Thoracic aorta (tissue), 2 donors: Measurements from ENCODE around the gene CAMK2D. TPM values are rescaled to one million over a fixed set of nuclear protein-coding genes. Genes with fewer than 3 reads are reported as not detected.

Source experiments
- ATAC-seq: fragments of 150-250 bp; one replicate; pipeline ENCODE4 v1.8.0; 2017; ENCODE audit warnings: low read depth; ENCODE audit not compliant: insufficient number of reproducible peaks, low FRiP score
- DNase-seq: peaks from one replicate; pipeline ENCODE4 v3.0.0-alpha.2; 2020; ENCODE audit warnings: low spot score
- H3K27ac ChIP-seq, 2 donors: fragments of 200-600 bp; sonication (generic); 1 replicate in 1 of 2; 2 replicates in 1 of 2; pipeline ENCODE4 v1.5.1; 2016; ENCODE audit warnings: mild to moderate bottlenecking in 2 of 2, moderate library complexity in 2 of 2
- H3K27me3 ChIP-seq: fragments of 200-600 bp; sonication (generic); replicated peaks from 2 replicates; pipeline ENCODE4 v1.6.0; 2016; ENCODE audit warnings: mild to moderate bottlenecking; ENCODE audit not compliant: insufficient read depth
- H3K36me3 ChIP-seq: fragments of 200-600 bp; sonication (generic); one replicate; pipeline ENCODE4 v1.5.1; 2016
- H3K4me1 ChIP-seq, 2 donors: fragments of 200-600 bp; sonication (generic); 1 replicate in 1 of 2; 2 replicates in 1 of 2; pipeline versions ENCODE4 v1.5.1 to v1.6.0; 2016; ENCODE audit warnings: low read depth in 2 of 2, mild to moderate bottlenecking in 1 of 2; ENCODE audit not compliant: control insufficient read depth in 1 of 2
- H3K4me3 ChIP-seq: fragments of 200-600 bp; sonication (generic); 2 replicates; pipeline ENCODE4 v1.5.1; 2016; ENCODE audit warnings: mild to moderate bottlenecking
- H3K9me3 ChIP-seq: fragments of 200-600 bp; sonication (generic); 2 replicates; pipeline ENCODE4 v1.5.1; 2016
- total RNA-seq, 2 donors: library from RNA; depleted of rRNA; stranded (reverse); fragments of >200 nt; gene quantifications; one replicate each; pipeline versions ENCODE4 v1.1.0 to v1.2.3, GENCODE V29; 2016
- TF ChIP-seq, protein P1 (sequence below): fragments of 200-600 bp; sonication (generic); IDR thresholded peaks from one replicate; pipeline ENCODE4 v1.5.1; 2019; ENCODE audit warnings: antibody characterized with exemption

CAMK2D gene
- total RNA-seq, 2 donors from 2014 or later: 50.6 to 70.1 TPM

DNA sequence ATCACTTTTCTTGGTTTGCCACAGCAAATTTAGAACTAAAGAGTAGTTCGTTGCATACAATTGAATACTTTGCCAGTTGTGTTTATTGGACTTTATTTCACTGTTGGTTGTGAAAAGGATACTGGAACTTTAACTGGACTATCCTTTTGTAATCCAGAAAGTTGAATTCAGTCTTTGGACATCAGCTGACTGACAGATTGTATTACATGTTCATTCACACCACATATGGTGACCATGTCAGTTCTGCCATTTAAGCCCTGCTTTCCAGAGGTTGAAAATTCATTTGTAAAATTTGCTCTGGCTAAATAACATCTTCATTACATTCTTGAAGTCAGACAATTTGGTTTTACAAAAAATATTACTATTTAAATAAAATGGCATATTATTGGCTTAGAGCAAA lies 251.7 kb downstream of the CAMK2D start:
- peaks cover 20% of the 10 kb centered on the region for H3K36me3 ChIP-seq
- no peak overlapping the region for H3K4me3 ChIP-seq
- H3K4me1 ChIP-seq: no peaks in the 10 kb centered on the region
- H3K9me3 ChIP-seq: no peaks in the 10 kb centered on the region
- TF ChIP-seq, protein P1, sequence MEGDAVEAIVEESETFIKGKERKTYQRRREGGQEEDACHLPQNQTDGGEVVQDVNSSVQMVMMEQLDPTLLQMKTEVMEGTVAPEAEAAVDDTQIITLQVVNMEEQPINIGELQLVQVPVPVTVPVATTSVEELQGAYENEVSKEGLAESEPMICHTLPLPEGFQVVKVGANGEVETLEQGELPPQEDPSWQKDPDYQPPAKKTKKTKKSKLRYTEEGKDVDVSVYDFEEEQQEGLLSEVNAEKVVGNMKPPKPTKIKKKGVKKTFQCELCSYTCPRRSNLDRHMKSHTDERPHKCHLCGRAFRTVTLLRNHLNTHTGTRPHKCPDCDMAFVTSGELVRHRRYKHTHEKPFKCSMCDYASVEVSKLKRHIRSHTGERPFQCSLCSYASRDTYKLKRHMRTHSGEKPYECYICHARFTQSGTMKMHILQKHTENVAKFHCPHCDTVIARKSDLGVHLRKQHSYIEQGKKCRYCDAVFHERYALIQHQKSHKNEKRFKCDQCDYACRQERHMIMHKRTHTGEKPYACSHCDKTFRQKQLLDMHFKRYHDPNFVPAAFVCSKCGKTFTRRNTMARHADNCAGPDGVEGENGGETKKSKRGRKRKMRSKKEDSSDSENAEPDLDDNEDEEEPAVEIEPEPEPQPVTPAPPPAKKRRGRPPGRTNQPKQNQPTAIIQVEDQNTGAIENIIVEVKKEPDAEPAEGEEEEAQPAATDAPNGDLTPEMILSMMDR: no peak
- no peaks in the 10 kb centered on the region for H3K27me3 ChIP-seq
- no peak for ATAC-seq
- no peak for DNase-seq
- no peak overlapping the region for H3K27ac ChIP-seq

DNA sequence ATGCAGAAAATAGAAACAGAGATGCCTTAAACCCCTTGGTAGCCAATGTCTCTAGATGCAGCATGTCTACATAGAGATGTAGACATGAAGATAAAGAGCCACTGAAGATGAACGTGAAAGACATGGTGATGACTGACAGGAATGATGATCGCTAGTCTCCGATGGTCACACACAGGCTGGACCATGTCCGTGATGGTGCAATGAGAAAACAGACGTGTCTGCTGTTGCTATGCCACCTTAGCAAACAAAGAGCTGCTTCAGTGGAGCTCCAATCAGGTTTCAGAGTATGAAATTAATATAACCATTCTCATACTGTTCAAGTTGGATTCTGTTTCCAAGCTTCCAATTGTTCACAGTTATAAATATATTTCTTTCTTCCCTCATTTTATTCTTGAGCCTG lies 256.5 kb downstream of the CAMK2D start:
- no peak overlapping the region for H3K27ac ChIP-seq
- DNase-seq (no peak), ATAC-seq (no peak)
- no peaks in the 10 kb centered on the region for H3K27me3 ChIP-seq
- no peaks in the 10 kb centered on the region for H3K36me3 ChIP-seq
- H3K9me3 ChIP-seq: no peaks in the 10 kb centered on the region
- H3K4me3 ChIP-seq: no peak overlapping the region
- TF ChIP-seq, protein P1: no peak
- no peaks in the 10 kb centered on the region for H3K4me1 ChIP-seq

DNA sequence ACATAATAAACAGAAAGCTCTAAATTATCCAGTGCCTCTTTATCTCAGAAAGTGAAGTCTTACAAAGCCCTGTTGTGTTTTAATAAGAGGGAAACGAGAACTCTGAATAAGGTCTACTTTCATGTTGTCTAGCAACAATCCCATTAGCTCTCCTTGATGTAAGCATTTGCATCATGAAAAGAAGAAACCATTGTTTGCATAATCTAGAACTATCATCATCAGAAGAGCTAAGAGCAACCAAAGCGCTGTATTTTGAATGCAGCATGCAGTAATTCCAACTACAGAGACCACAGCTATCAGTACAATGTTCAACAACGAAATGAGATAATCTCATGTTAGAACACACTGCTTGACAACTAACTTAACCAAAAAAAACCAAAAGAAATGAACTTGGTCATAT lies 257.1 kb downstream of the CAMK2D start:
- Histone ChIP-seq H3K9me3 (no peaks in the 10 kb centered on the region), H3K36me3 (no peaks in the 10 kb centered on the region), H3K4me3 (no peak overlapping the region), H3K27me3 (no peaks in the 10 kb centered on the region), H3K4me1 (peaks cover 0 to 5% of the 10 kb centered on the region in 2 donors), H3K27ac (no peak overlapping the region)
- TF ChIP-seq, protein P1: no peak
- no peak for ATAC-seq
- DNase-seq: no peak

DNA sequence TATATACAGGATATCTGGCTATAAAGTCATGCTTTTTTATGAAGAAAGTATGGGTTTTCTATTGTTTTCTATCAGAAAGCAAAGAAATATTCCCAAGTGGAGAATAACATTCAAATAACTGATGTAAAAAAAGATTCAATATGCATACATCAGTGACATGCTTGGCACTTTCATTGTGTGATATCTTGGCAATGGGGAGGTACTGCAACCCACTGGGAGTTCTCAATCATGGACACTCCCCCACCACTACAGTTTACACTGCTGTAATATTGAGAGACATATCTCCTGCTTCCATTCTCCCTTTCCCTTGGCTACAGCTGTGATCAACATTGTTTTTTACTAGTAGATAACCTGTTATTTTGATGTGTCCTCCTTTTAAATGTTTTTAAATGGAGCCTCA lies 257.8 kb downstream of the CAMK2D start:
- Histone ChIP-seq H3K9me3 (no peaks in the 10 kb centered on the region), H3K36me3 (no peaks in the 10 kb centered on the region), H3K4me3 (no peak overlapping the region), H3K4me1 (peaks cover 0 to 9% of the 10 kb centered on the region in 2 donors), H3K27ac (no peak overlapping the region), H3K27me3 (no peaks in the 10 kb centered on the region)
- ATAC-seq (no peak), DNase-seq (no peak)
- TF ChIP-seq, protein P1: no peak

DNA sequence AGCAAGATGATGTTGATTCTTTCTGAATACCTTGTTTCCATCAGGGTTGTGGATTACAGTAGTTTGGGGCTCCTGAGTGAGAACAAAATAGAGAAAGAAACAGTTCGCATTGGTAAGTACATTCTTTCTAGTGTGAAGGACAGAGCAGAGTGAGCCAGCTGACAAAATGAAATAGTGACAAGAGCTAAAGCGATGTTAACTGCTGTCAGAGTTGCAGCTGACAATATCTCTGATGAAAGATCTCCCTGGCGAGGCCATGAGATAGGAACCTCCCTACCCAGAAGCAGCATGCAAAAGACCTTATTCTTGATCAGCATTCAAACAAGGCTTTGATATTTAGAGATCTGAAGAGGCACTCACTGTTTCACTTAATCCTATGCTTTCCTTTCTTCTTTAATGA lies 258.6 kb downstream of the CAMK2D start:
- no peak for DNase-seq
- no peaks in the 10 kb centered on the region for H3K27me3 ChIP-seq
- no peak overlapping the region for H3K27ac ChIP-seq
- no peaks in the 10 kb centered on the region for H3K9me3 ChIP-seq
- H3K4me3 ChIP-seq: no peak overlapping the region
- TF ChIP-seq, protein P1: no peak
- H3K4me1 ChIP-seq: peaks cover 0 to 9% of the 10 kb centered on the region in 2 donors
- ATAC-seq: no peak
- no peaks in the 10 kb centered on the region for H3K36me3 ChIP-seq
